GM12878 (cell line): Measurements from ENCODE around the gene WNK2.

ENCODE experiments used
- CBX5 ChIP-seq: sonication (generic); IDR thresholded peaks from 2 replicates; pipeline ENCODE4 v1.6.1; 2016; ENCODE audit warnings: low read depth, moderate library complexity, mild to moderate bottlenecking, inconsistent platforms
- CEBPB ChIP-seq, 2 experiments: fragments of 150-350 bp in 1 of 2; IDR thresholded peaks; 2 replicates each; pipeline ENCODE4 v1.6.1; 2012 to 2014; ENCODE audit warnings: low read depth in 2 of 2, low read length in 2 of 2, borderline replicate concordance in 1 of 2, inconsistent platforms in 1 of 2
- CHD4 ChIP-seq: fragments of 200-600 bp; sonication (generic); IDR thresholded peaks from 2 replicates; pipeline ENCODE4 v1.6.1; 2016; ENCODE audit warnings: mild to moderate bottlenecking
- CTCF ChIP-seq, 3 experiments: IDR thresholded peaks in 2 of 3; conservative IDR thresholded peaks in 1 of 3; 2 replicates each; pipeline ENCODE4 v1.5.1; 2011; ENCODE audit warnings: low read depth in 3 of 3, low read length in 3 of 3, mild to moderate bottlenecking in 3 of 3, control low read depth in 2 of 3, moderate library complexity in 2 of 3, inconsistent platforms in 1 of 3, mixed read lengths in 1 of 3; ENCODE audit not compliant: control insufficient read depth in 2 of 3, insufficient read depth in 1 of 3; ENCODE audit errors: extremely low read depth in 1 of 3
- ETV6 ChIP-seq, 2 experiments: fragments of 450-650 bp in 1 of 2; IDR thresholded peaks in 1 of 2; conservative IDR thresholded peaks in 1 of 2; 2 replicates each; pipeline ENCODE4 v1.6.1; 2014; ENCODE audit warnings: antibody characterized with exemption in 1 of 2, borderline replicate concordance in 1 of 2, low read depth in 1 of 2, mild to moderate bottlenecking in 1 of 2, moderate library complexity in 1 of 2
- GATAD2B ChIP-seq: fragments of 450-650 bp; conservative IDR thresholded peaks from 2 replicates; pipeline ENCODE4 v1.6.1; 2017; ENCODE audit warnings: low read depth, mild to moderate bottlenecking, moderate library complexity
- POLR2A ChIP-seq: IDR thresholded peaks from 2 replicates; pipeline ENCODE4 v1.6.1; 2011; ENCODE audit warnings: low read depth, mild to moderate bottlenecking, low read length
- POLR2AphosphoS5 ChIP-seq: IDR thresholded peaks from 2 replicates; pipeline ENCODE4 v1.6.1; 2011; ENCODE audit warnings: mild to moderate bottlenecking, low read length, inconsistent platforms
- SMC3 ChIP-seq: IDR thresholded peaks from 2 replicates; pipeline ENCODE4 v1.6.1; 2011; ENCODE audit warnings: low read length, improper control_type of control experiment, borderline replicate concordance
- TAF1 ChIP-seq: IDR thresholded peaks from 2 replicates; pipeline ENCODE4 v1.6.1; 2011; ENCODE audit warnings: mild to moderate bottlenecking, low read depth, low read length, borderline replicate concordance
- TCF7 ChIP-seq: IDR thresholded peaks from 2 replicates; pipeline ENCODE4 v1.6.1; 2014; ENCODE audit warnings: antibody characterized with exemption, borderline replicate concordance
- YY1 ChIP-seq: IDR thresholded peaks from 2 replicates; pipeline ENCODE4 v1.6.1; 2011; ENCODE audit warnings: low read depth, mild to moderate bottlenecking, low read length
- TF ChIP-seq, protein P1 (sequence below): fragments of 450-650 bp; IDR thresholded peaks from 2 replicates; pipeline ENCODE4 v1.6.1; 2017; ENCODE audit warnings: mild to moderate bottlenecking, low read depth, inconsistent platforms; ENCODE audit not compliant: poor library complexity, severe bottlenecking
- TF ChIP-seq, protein P2 (sequence below): IDR thresholded peaks from 2 replicates; pipeline ENCODE4 v1.6.1; 2011; ENCODE audit warnings: low read depth, mild to moderate bottlenecking, low read length, moderate library complexity, borderline replicate concordance; ENCODE audit errors: extremely low read depth

DNA sequence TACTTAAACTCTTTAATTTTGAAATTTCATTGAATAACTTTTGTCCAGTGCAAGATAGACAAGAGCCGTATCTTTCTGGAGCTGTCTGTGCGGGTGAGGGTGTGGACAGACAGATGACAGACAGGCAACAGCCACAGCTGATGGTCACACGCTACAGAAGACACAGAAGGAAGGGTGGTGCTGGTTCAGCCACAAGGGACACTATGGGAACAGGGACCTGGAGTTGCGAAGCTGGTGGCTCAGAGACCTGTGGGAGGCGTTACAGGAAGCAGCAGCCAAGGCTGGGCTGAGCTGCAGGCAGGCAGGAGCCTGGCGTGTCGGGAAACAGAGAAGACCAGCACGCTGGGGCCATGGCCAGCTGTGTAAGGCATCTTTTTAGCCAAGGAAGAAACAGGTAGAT is 104.4 kb downstream of the WNK2 start:
- TF ChIP-seq, protein P1, sequence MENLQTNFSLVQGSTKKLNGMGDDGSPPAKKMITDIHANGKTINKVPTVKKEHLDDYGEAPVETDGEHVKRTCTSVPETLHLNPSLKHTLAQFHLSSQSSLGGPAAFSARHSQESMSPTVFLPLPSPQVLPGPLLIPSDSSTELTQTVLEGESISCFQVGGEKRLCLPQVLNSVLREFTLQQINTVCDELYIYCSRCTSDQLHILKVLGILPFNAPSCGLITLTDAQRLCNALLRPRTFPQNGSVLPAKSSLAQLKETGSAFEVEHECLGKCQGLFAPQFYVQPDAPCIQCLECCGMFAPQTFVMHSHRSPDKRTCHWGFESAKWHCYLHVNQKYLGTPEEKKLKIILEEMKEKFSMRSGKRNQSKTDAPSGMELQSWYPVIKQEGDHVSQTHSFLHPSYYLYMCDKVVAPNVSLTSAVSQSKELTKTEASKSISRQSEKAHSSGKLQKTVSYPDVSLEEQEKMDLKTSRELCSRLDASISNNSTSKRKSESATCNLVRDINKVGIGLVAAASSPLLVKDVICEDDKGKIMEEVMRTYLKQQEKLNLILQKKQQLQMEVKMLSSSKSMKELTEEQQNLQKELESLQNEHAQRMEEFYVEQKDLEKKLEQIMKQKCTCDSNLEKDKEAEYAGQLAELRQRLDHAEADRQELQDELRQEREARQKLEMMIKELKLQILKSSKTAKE = no peak
- TF ChIP-seq CEBPB (IDR thresholded peaks at IDR 0.05; ENCODE audit: borderline replicate concordance in 1 of 2, low read depth in 2 of 2, low read length in 2 of 2) (no peak), CTCF (IDR thresholded peaks at IDR 0.05 in 2 of 3, conservative IDR thresholded peaks at IDR 0.05 in 1 of 3; ENCODE audit: control insufficient read depth in 2 of 3, extremely low read depth in 1 of 3, insufficient read depth in 1 of 3, low read depth in 3 of 3, low read length in 3 of 3) (no peak), POLR2AphosphoS5 (no peak), YY1 (no peak), TCF7 (no peak), POLR2A (no peak), CHD4 (no peak), SMC3 (no peak), TAF1 (no peak), GATAD2B (no peak), ETV6 (conservative IDR thresholded peaks at IDR 0.05 in 1 of 2, IDR thresholded peaks at IDR 0.05 in 1 of 2; ENCODE audit: borderline replicate concordance in 1 of 2, low read depth in 1 of 2) (no peak), CBX5 (no peak)
- TF ChIP-seq, protein P2, sequence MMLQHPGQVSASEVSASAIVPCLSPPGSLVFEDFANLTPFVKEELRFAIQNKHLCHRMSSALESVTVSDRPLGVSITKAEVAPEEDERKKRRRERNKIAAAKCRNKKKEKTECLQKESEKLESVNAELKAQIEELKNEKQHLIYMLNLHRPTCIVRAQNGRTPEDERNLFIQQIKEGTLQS = no peak
